ENCODE results near the gene ARFIP1.

The ARFIP1 gene

GRCh38 chr4:152935143-152935542 lies 155.4 kb downstream of the ARFIP1 start:
- FAIRE-seq: peak; percentile 72
- DNase-seq (ENCODE audit: extremely low spot score, insufficient read length, low read depth): no peak

- no peak for FAIRE-seq
- DNase-seq (ENCODE audit: extremely low spot score, insufficient read length, low read depth): no peak
These were observed 156.1 kb downstream of the ARFIP1 start, which contains the start of gene FHDC1 for GRCh38 chr4:152935631-152936445. TSS of gene FHDC1 (plus strand) at chr4:152936323. CDS start at chr4:152943058, 6,735 bp downstream.

- FAIRE-seq (no peak), DNase-seq (ENCODE audit: extremely low spot score, insufficient read length, low read depth) (no peak)
These were observed 156.9 kb downstream of the ARFIP1 start for GRCh38 chr4:152936446-152937335.

GRCh38 chr4:152937336-152938236 lies 157.8 kb downstream of the ARFIP1 start:
- DNase-seq (ENCODE audit: extremely low spot score, insufficient read length, low read depth): no peak
- FAIRE-seq: no peak

- FAIRE-seq (no peak), DNase-seq (ENCODE audit: extremely low spot score, insufficient read length, low read depth) (no peak)
These were observed 158.6 kb downstream of the ARFIP1 start for GRCh38 chr4:152938237-152938947.

GRCh38 chr4:152939621-152940020 lies 159.9 kb downstream of the ARFIP1 start:
- DNase-seq (ENCODE audit: extremely low spot score, insufficient read length, low read depth) (no peak), FAIRE-seq (no peak)

- FAIRE-seq (no peak), DNase-seq (ENCODE audit: extremely low spot score, insufficient read length, low read depth) (no peak)
These were observed 160.7 kb downstream of the ARFIP1 start for GRCh38 chr4:152940461-152940860.

GRCh38 chr4:152941411-152941810 lies 161.7 kb downstream of the ARFIP1 start:
- no peak for DNase-seq (ENCODE audit: extremely low spot score, insufficient read length, low read depth)
- FAIRE-seq: no peak

GRCh38 chr4:152942346-152942745 lies 162.6 kb downstream of the ARFIP1 start:
- FAIRE-seq (no peak), DNase-seq (ENCODE audit: extremely low spot score, insufficient read length, low read depth) (no peak)

GRCh38 chr4:152943672-152944071 lies 163.9 kb downstream of the ARFIP1 start:
- DNase-seq (ENCODE audit: extremely low spot score, insufficient read length, low read depth): no peak
- no peak for FAIRE-seq

- no peak for FAIRE-seq
These were observed 165.0 kb downstream of the ARFIP1 start for GRCh38 chr4:152944666-152945320.

GRCh38 chr4:152945639-152946038 lies 165.9 kb downstream of the ARFIP1 start:
- no peak for FAIRE-seq
- no peak for DNase-seq (ENCODE audit: extremely low spot score, insufficient read length, low read depth)

More at GRCh38 chr4:152944666-152945320, 165.0 kb downstream of the ARFIP1 start:
- no peak for DNase-seq (ENCODE audit: extremely low spot score, insufficient read length, low read depth)

GRCh38 chr4:152946446-152946845 lies 166.7 kb downstream of the ARFIP1 start:
- DNase-seq (ENCODE audit: extremely low spot score, insufficient read length, low read depth) (no peak), FAIRE-seq (no peak)

- DNase-seq (ENCODE audit: extremely low spot score, insufficient read length, low read depth) (no peak), FAIRE-seq (no peak)
These were observed 167.6 kb downstream of the ARFIP1 start for GRCh38 chr4:152947311-152947710.

- DNase-seq (ENCODE audit: extremely low spot score, insufficient read length, low read depth): no peak
- FAIRE-seq: no peak
These were observed 170.2 kb downstream of the ARFIP1 start for GRCh38 chr4:152949930-152950329.

GRCh38 chr4:152950402-152951274 lies 170.9 kb downstream of the ARFIP1 start:
- DNase-seq (ENCODE audit: extremely low spot score, insufficient read length, low read depth): no peak
- FAIRE-seq: no peak

- DNase-seq (ENCODE audit: extremely low spot score, insufficient read length, low read depth) (no peak), FAIRE-seq (no peak)
These were observed 171.6 kb downstream of the ARFIP1 start for GRCh38 chr4:152951348-152951747.

GRCh38 chr4:152953514-152953913 lies 173.8 kb downstream of the ARFIP1 start:
- DNase-seq (ENCODE audit: extremely low spot score, insufficient read length, low read depth) (no peak), FAIRE-seq (no peak)

Measured in GM18507 (cell line).